ENCODE measurements around the gene NUP155. TPM values are rescaled to one million over a fixed set of nuclear protein-coding genes. Genes with fewer than 3 reads are reported as not detected.

Gene NUP155
- total and polyA plus RNA-seq, 2 of the 4 experiments (the other 2 are of a cell fraction), result 7.5 to 43.9 TPM

DNA sequence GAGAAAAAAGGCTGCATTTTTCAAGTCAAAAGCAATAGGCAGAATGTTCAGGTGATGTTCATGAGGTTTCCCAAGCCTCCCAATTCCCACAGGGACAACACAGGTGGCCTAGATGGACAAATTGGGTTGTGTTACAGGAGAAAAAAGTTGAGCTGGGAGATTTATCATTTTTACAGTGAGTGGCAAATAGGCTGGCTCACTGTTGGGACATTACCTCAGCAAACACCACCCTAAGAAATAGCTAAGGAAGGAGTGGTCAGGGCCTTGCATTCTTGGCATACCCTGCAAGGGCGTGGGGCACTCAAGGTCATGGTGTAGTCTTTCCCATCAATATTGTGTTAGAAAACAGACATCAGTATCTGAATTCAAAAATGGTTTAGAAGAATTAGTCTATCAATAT, 98.4 kb downstream of the NUP155 start:
- Histone ChIP-seq H4K8ac (ENCODE audit: low read depth in 2 of 2, low read length in 2 of 2) (no peak overlapping the region), H3K27ac (ENCODE audit: insufficient read depth, low read length) (no peak overlapping the region)
- no TSS peak for BruUV-seq (replicated peaks)

More for the DNA sequence above, 98.4 kb downstream of the NUP155 start:
- Histone ChIP-seq H3K79me1 (ENCODE audit: low read depth in 1 of 2, low read length in 2 of 2) (no peaks in the 10 kb centered on the region), H3K27me3 (ENCODE audit: control insufficient read depth, insufficient read depth, low read length) (no peaks in the 10 kb centered on the region), H3K9me3 (ENCODE audit: control insufficient read depth, insufficient read depth, low read length) (peaks cover 2% of the 10 kb centered on the region; the same call in 1 of the 2 replicates), H3K23ac (ENCODE audit: low read depth, low read length) (no peak overlapping the region), H3K4me3 (ENCODE audit: insufficient read depth, low read depth, low read length) (no peak overlapping the region), H3K4me1 (ENCODE audit: control insufficient read depth, insufficient read depth, low read length) (no peaks in the 10 kb centered on the region), H3K56ac (ENCODE audit: extremely low read depth, insufficient read depth, low read length) (no peak overlapping the region), H2BK5ac (ENCODE audit: low read depth, low read length, poor library complexity, severe bottlenecking) (no peak overlapping the region), H2AK5ac (ENCODE audit: low read depth, low read length) (no peak overlapping the region), H4K5ac (ENCODE audit: low read depth, low read length) (no peak overlapping the region), H2BK20ac (ENCODE audit: low read depth, low read length) (no peak overlapping the region), H2AK9ac (replicated peaks; ENCODE audit: low read depth, low read length, poor library complexity) (no peak overlapping the region), H3K4me2 (ENCODE audit: low read depth, low read length) (no peak overlapping the region), H4K20me1 (ENCODE audit: insufficient read depth, low read length) (no peaks in the 10 kb centered on the region), H4K91ac (ENCODE audit: insufficient read depth, low read depth, low read length) (no peak overlapping the region), H3K14ac (replicated peaks; ENCODE audit: low read depth, low read length) (no peak overlapping the region), H3K9me1 (ENCODE audit: insufficient read depth, low read length) (no peaks in the 10 kb centered on the region), H2BK120ac (ENCODE audit: low read depth, low read length) (no peak overlapping the region), H3K18ac (ENCODE audit: low read depth, low read length) (no peak overlapping the region), H2BK15ac (ENCODE audit: low read depth, low read length) (no peak overlapping the region), H3K36me3 (ENCODE audit: control insufficient read depth, insufficient read depth, low read length) (no peaks in the 10 kb centered on the region), H3K9ac (ENCODE audit: low read depth, low read length) (no peak overlapping the region), H2AFZ (replicated peaks; ENCODE audit: low read length, poor library complexity) (no peak overlapping the region), H3K4ac (ENCODE audit: low read depth, low read length) (no peak overlapping the region)
- DNase-seq, result peak; percentile 2
- ATAC-seq (ENCODE audit: low read depth), result no peak
- ChIA-PET POLR2A (ENCODE audit: unreplicated experiment) (interaction anchor here (0.6 kb wide), 1 partner anchor 36 kb away, joined by 9 read pairs; no protein-coding TSS in a partner anchor), CTCF (no interaction called here)
- TF ChIP-seq, protein P1, sequence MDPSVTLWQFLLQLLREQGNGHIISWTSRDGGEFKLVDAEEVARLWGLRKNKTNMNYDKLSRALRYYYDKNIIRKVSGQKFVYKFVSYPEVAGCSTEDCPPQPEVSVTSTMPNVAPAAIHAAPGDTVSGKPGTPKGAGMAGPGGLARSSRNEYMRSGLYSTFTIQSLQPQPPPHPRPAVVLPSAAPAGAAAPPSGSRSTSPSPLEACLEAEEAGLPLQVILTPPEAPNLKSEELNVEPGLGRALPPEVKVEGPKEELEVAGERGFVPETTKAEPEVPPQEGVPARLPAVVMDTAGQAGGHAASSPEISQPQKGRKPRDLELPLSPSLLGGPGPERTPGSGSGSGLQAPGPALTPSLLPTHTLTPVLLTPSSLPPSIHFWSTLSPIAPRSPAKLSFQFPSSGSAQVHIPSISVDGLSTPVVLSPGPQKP (IDR thresholded peaks at IDR 0.05; ENCODE audit: borderline replicate concordance, low read depth, low read length), result no peak
- no peak for TF ChIP-seq POLR2A (IDR thresholded peaks at IDR 0.05; ENCODE audit: low read depth, low read length)
- no peak for TF ChIP-seq CHD1 (IDR thresholded peaks at IDR 0.05; ENCODE audit: low read depth, low read length)
- no peak for TF ChIP-seq MXI1 (IDR thresholded peaks at IDR 0.05; ENCODE audit: borderline replicate concordance, low read depth, low read length)
- no peak for TF ChIP-seq BHLHE40 (IDR thresholded peaks at IDR 0.05; ENCODE audit: low read depth, low read length)
- no peak for TF ChIP-seq RAD21 (IDR thresholded peaks at IDR 0.05; ENCODE audit: low read length)
- TF ChIP-seq CEBPB (IDR thresholded peaks at IDR 0.05; ENCODE audit: low read depth, low read length), result no peak
- TF ChIP-seq MAFK (IDR thresholded peaks at IDR 0.05; ENCODE audit: low read depth, low read length), result no peak
- no peak for TF ChIP-seq CTCF (conservative IDR thresholded peaks at IDR 0.05; ENCODE audit: low read depth, low read length)
- TF ChIP-seq MAZ (IDR thresholded peaks at IDR 0.05; ENCODE audit: borderline replicate concordance, low read depth, low read length), result no peak
- no peak for TF ChIP-seq FOS (IDR thresholded peaks at IDR 0.05; ENCODE audit: low read depth, low read length)
- no peak for TF ChIP-seq NFE2L2 (IDR thresholded peaks at IDR 0.05; ENCODE audit: low read depth, low read length)
- in situ Hi-C loops (cut with MboI; ENCODE audit: low sequenced_read_pairs) (no loop called here), dilution Hi-C loops (cut with HindIII; ENCODE audit: low sequenced_read_pairs, unreplicated experiment) (no loop called here), intact Hi-C loops (cut with micrococcal nuclease) (no loop called here)
- no CpG with 5 or more reads among the region's 1 CpG for WGBS, 2 experiments (ENCODE audit: extremely low coverage in 2 of 2, insufficient read length in 1 of 2)

Measured in IMR-90 (cell line).